Measurements from ENCODE around the gene RGS3.
"Not testable (repeated sequence)": the region's sequence is repeated elsewhere in the genome, so short reads cannot be mapped to it uniquely, and the experiment has no call there.

RGS3 gene

GRCh38 chr9:113634596-113635515 lies 171.3 kb downstream of the RGS3 start:
- no peak for DNase-seq (ENCODE audit: extremely low read depth, low read depth)
- no peak for TF ChIP-seq CTCF (IDR thresholded peaks at IDR 0.05; ENCODE audit: low read depth, low read length)

- DNase-seq (ENCODE audit: extremely low read depth, low read depth) = no peak
- no peak for TF ChIP-seq CTCF (IDR thresholded peaks at IDR 0.05; ENCODE audit: low read depth, low read length)
Measured at GRCh38 chr9:113635586-113635985, 172.1 kb downstream of the RGS3 start.

- DNase-seq (ENCODE audit: extremely low read depth, low read depth) = peak; percentile 42
- TF ChIP-seq CTCF (IDR thresholded peaks at IDR 0.05; ENCODE audit: low read depth, low read length) = no peak
Measured at GRCh38 chr9:113636165-113636564, 172.6 kb downstream of the RGS3 start.

- DNase-seq (ENCODE audit: extremely low read depth, low read depth) = no peak
Measured at GRCh38 chr9:113636693-113637092, 173.2 kb downstream of the RGS3 start.

GRCh38 chr9:113638490-113638889 lies 175.0 kb downstream of the RGS3 start:
- TF ChIP-seq CTCF (IDR thresholded peaks at IDR 0.05; ENCODE audit: low read depth, low read length) = no peak
- DNase-seq (ENCODE audit: extremely low read depth, low read depth) = no peak

More at GRCh38 chr9:113636693-113637092, 173.2 kb downstream of the RGS3 start:
- no peak for TF ChIP-seq CTCF (IDR thresholded peaks at IDR 0.05; ENCODE audit: low read depth, low read length)

GRCh38 chr9:113638897-113639296 lies 175.4 kb downstream of the RGS3 start:
- no peak for TF ChIP-seq CTCF (IDR thresholded peaks at IDR 0.05; ENCODE audit: low read depth, low read length)
- no peak for DNase-seq (ENCODE audit: extremely low read depth, low read depth)

- not testable (repeated sequence) for DNase-seq (ENCODE audit: extremely low read depth, low read depth)
Measured at GRCh38 chr9:113639411-113639970, 176.0 kb downstream of the RGS3 start.
